Lower lobe of right lung (tissue), 2 donors: ENCODE results near the gene CTSK. TPM values are rescaled to one million over a fixed set of nuclear protein-coding genes. Genes with fewer than 3 reads are reported as not detected.
A peak's percentile ranks its signal among the peaks of the same experiment; 100 is the strongest.

ENCODE experiments used
- ATAC-seq, 2 donors: fragments of 200-7000 bp; cut with Tn5 transposase; one replicate each; pipeline ENCODE4 v1.9.1; 2020 to 2022; ENCODE audit warnings: mild to moderate bottlenecking in 2 of 2, moderate library complexity in 2 of 2
- DNase-seq: peaks from one replicate; pipeline ENCODE4 v3.0.0-alpha.2; 2020
- H3K27ac ChIP-seq: fragments of 200-600 bp; one replicate; pipeline ENCODE4 v1.8.0; 2022
- H3K27me3 ChIP-seq: fragments of 200-600 bp; one replicate; pipeline ENCODE4 v1.8.0; 2022; ENCODE audit warnings: low read depth
- H3K36me3 ChIP-seq: fragments of 200-600 bp; one replicate; pipeline ENCODE4 v1.8.0; 2022; ENCODE audit warnings: mild to moderate bottlenecking
- H3K4me1 ChIP-seq: fragments of 200-600 bp; one replicate; pipeline ENCODE4 v1.8.0; 2022
- H3K4me3 ChIP-seq: fragments of 200-600 bp; one replicate; pipeline ENCODE4 v1.8.0; 2022; ENCODE audit warnings: mild to moderate bottlenecking
- H3K9me3 ChIP-seq: fragments of 200-600 bp; one replicate; pipeline ENCODE4 v1.8.0; 2022
- intact Hi-C: fragments of 100-400 bp; cut with DNase I; formaldehyde crosslinking; loops from one replicate; pipeline ENCODE4 v1.11.0; 2022
- total RNA-seq: library from RNA; stranded (reverse); fragmentation: NEBNext Ultra II Directional; extraction: Animal tissue kit (Norgen Biotek cat#: 25700); gene quantifications from one replicate; pipeline ENCODE4 v1.2.1, GENCODE V29; 2021
- TF ChIP-seq, protein P1 (sequence below): fragments of 200-600 bp; IDR thresholded peaks from one replicate; pipeline ENCODE4 v1.8.0; 2022; ENCODE audit warnings: antibody characterized with exemption, mild to moderate bottlenecking
- donor health status: DM: no; HTN: yes; CAD: no; lungs with severe emphysema.

The CTSK gene
- total RNA-seq, 1 donor from 2014 or later = 29.4 TPM

- no peak overlapping the region for H3K4me3 ChIP-seq
- no peak for ATAC-seq
- TF ChIP-seq, protein P1, sequence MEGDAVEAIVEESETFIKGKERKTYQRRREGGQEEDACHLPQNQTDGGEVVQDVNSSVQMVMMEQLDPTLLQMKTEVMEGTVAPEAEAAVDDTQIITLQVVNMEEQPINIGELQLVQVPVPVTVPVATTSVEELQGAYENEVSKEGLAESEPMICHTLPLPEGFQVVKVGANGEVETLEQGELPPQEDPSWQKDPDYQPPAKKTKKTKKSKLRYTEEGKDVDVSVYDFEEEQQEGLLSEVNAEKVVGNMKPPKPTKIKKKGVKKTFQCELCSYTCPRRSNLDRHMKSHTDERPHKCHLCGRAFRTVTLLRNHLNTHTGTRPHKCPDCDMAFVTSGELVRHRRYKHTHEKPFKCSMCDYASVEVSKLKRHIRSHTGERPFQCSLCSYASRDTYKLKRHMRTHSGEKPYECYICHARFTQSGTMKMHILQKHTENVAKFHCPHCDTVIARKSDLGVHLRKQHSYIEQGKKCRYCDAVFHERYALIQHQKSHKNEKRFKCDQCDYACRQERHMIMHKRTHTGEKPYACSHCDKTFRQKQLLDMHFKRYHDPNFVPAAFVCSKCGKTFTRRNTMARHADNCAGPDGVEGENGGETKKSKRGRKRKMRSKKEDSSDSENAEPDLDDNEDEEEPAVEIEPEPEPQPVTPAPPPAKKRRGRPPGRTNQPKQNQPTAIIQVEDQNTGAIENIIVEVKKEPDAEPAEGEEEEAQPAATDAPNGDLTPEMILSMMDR = no peak
- peaks cover 21% of the 10 kb centered on the region for H3K4me1 ChIP-seq
- no peak for DNase-seq
- H3K27ac ChIP-seq = no peak overlapping the region
- H3K9me3 ChIP-seq = no peaks in the 10 kb centered on the region
- peaks cover 61% of the 10 kb centered on the region for H3K36me3 ChIP-seq
- intact Hi-C loops = no loop called here
- no peaks in the 10 kb centered on the region for H3K27me3 ChIP-seq
Observed at GRCh38 chr1:150810958-150811659, 3.0 kb upstream of the CTSK start.

DNA sequence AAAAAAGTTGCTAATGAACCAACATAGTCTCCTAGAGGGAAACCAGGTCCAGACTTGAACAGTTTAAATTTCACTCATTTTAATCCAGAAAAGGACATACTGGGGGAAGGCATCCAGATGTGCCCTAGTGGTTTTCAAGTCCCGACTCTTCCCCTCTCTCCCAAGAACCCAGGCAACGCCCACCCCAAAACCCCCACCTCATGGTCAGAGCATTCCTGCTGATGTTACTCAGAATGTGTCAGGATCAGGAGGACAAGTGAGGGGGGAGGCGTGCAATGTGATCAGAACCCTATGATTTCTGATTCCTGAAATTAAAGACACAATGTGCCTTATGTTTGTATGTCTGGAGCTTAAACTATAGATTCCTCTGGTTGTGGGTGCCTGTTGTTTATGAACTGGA is 1.6 kb upstream of the CTSK start:
- Histone ChIP-seq H3K27ac (no peak overlapping the region), H3K27me3 (no peaks in the 10 kb centered on the region), H3K36me3 (peaks cover 46% of the 10 kb centered on the region), H3K9me3 (no peaks in the 10 kb centered on the region), H3K4me3 (no peak overlapping the region), H3K4me1 (peaks cover 21% of the 10 kb centered on the region)
- intact Hi-C loops = no loop called here
- TF ChIP-seq, protein P1 = no peak
- ATAC-seq (no peak), DNase-seq (no peak)

DNA sequence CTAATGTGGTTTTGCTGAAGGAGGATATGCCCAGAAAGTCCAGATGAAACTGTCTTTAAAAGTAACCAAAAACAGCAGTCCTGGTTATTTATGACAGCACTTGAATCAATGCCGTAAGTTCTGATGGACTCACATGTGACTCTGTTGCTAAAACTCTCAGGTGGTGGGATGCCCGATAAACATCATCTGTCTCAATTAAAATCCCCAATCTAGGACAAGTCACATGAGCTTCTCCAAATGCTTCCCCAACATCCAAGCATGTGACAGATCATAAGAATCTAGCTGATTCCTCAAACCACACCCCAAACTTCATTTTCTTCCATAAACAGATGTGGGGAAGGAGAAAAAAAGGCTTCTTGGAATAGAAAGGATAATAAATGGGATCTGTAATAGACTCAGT is 786 bp upstream of the CTSK start:
- DNase-seq = no peak
- no peaks in the 10 kb centered on the region for H3K9me3 ChIP-seq
- no peak for ATAC-seq
- H3K27me3 ChIP-seq = no peaks in the 10 kb centered on the region
- no peak overlapping the region for H3K27ac ChIP-seq
- H3K4me3 ChIP-seq = no peak overlapping the region
- intact Hi-C loops = no loop called here
- TF ChIP-seq, protein P1 = no peak
- H3K4me1 ChIP-seq = peaks cover 21% of the 10 kb centered on the region
- peaks cover 43% of the 10 kb centered on the region for H3K36me3 ChIP-seq

GRCh38 chr1:150807249-150808023 is 624 bp downstream of the CTSK start:
- Histone ChIP-seq H3K27me3 (no peaks in the 10 kb centered on the region), H3K4me3 (peak overlapping the region; percentile 44), H3K27ac (no peak overlapping the region), H3K36me3 (peaks cover 40% of the 10 kb centered on the region), H3K9me3 (no peaks in the 10 kb centered on the region), H3K4me1 (peaks cover 21% of the 10 kb centered on the region)
- TF ChIP-seq, protein P1 = no peak
- no peak for DNase-seq
- ATAC-seq = no peak
- intact Hi-C loops = no loop called here

GRCh38 chr1:150805899-150806298 is 2.2 kb downstream of the CTSK start:
- peaks cover 28% of the 10 kb centered on the region for H3K36me3 ChIP-seq
- no peak overlapping the region for H3K4me3 ChIP-seq
- H3K4me1 ChIP-seq = peaks cover 21% of the 10 kb centered on the region
- no peaks in the 10 kb centered on the region for H3K27me3 ChIP-seq
- H3K9me3 ChIP-seq = no peaks in the 10 kb centered on the region
- DNase-seq (no peak), ATAC-seq (no peak)
- TF ChIP-seq, protein P1 = no peak
- intact Hi-C loops = no loop called here
- H3K27ac ChIP-seq = no peak overlapping the region
